HepG2 (cell line): Measurements from ENCODE around the gene PSENEN. TPM values are rescaled to one million over a fixed set of nuclear protein-coding genes. Genes with fewer than 3 reads are reported as not detected.

ENCODE experiments used
- ATAC-seq: fragments of 200-7000 bp; cut with Tn5 transposase; 3 replicates; pipeline ENCODE4 v1.9.1; 2020; ENCODE audit warnings: mild to moderate bottlenecking, moderate library complexity
- BruUV-seq: library from RNA; stranded (reverse); fragments of 400-500 nt; replicated peaks from 2 replicates; lab custom pipeline; 2021; lab: Mats Ljungman, UMichigan
- CTCF ChIA-PET: fragments of 300-600 bp; formaldehyde crosslinking; extraction: SDS; loops from one replicate; lab custom pipeline; 2021; ENCODE audit warnings: low total read pairs, inconsistent platforms, low intra/inter-chr PET ratio; lab: Yijun Ruan, JAX
- POLR2A ChIA-PET: fragments of 350-600 bp; sonication (Branson Sonifier 250); formaldehyde crosslinking; loops from one replicate; lab custom pipeline; 2020; ENCODE audit warnings: antibody characterized with exemption, inconsistent platforms; lab: Yijun Ruan, JAX
- DNase-seq: peaks from one replicate; pipeline ENCODE4 v3.0.0-alpha.2; 2015; ENCODE audit warnings: low spot score
- FAIRE-seq: peaks from 3 replicates; lab custom pipeline; 2011; peaks lifted over from hg19 to GRCh38; lab: Jason Lieb, UNC
- H2AFZ ChIP-seq: one replicate; pipeline ENCODE4 v1.6.1; 2011; ENCODE audit warnings: low read length, inconsistent platforms
- H3K27ac ChIP-seq: fragments of 300-600 bp; 3 replicates; pipeline ENCODE4 v1.8.0; 2011; ENCODE audit warnings: mixed run types, mild to moderate bottlenecking, mixed read lengths, low read length, inconsistent platforms; ENCODE audit not compliant: insufficient read depth; ENCODE audit errors: extremely low read length
- H3K27me3 ChIP-seq, 2 experiments: fragments of 200-600 bp in 1 of 2; 2 replicates in 1 of 2; 3 replicates in 1 of 2; pipeline versions ENCODE4 v1.6.0 to v1.8.0; 2011; ENCODE audit warnings: low read length in 2 of 2, mild to moderate bottlenecking in 2 of 2, moderate library complexity in 2 of 2, inconsistent platforms in 1 of 2; ENCODE audit not compliant: insufficient read depth in 2 of 2, control insufficient read depth in 1 of 2
- H3K36me3 ChIP-seq, 2 experiments: fragments of 200-600 bp in 1 of 2; replicated peaks in 1 of 2; 2 replicates in 1 of 2; 3 replicates in 1 of 2; pipeline versions ENCODE4 v1.5.1 to v1.8.0; 2011; ENCODE audit warnings: low read length in 2 of 2, inconsistent platforms in 1 of 2; ENCODE audit not compliant: insufficient read depth in 2 of 2, control insufficient read depth in 1 of 2
- H3K4me1 ChIP-seq: 2 replicates; pipeline ENCODE4 v1.5.1; 2012; ENCODE audit warnings: low read length, inconsistent platforms; ENCODE audit not compliant: insufficient read depth
- H3K4me2 ChIP-seq: 2 replicates; pipeline ENCODE4 v1.6.0; 2011; ENCODE audit warnings: low read depth, low read length, inconsistent platforms
- H3K4me3 ChIP-seq, 3 experiments: fragments of 200-600 bp in 1 of 3; sonication (generic), shearing (Covaris generic) in 1 of 3; replicated peaks in 1 of 3; 2 replicates each; pipeline ENCODE4 v1.5.1; 2011 to 2016; ENCODE audit warnings: low read length in 3 of 3, inconsistent platforms in 2 of 3, low read depth in 2 of 3, mild to moderate bottlenecking in 2 of 3, control low read depth in 1 of 3, mixed read lengths in 1 of 3; ENCODE audit not compliant: insufficient read depth in 1 of 3
- H3K79me2 ChIP-seq: one replicate; pipeline ENCODE4 v1.6.1; 2011; ENCODE audit warnings: low read length, inconsistent platforms; ENCODE audit not compliant: insufficient read depth
- H3K9ac ChIP-seq: 2 replicates; pipeline ENCODE4 v1.6.0; 2011; ENCODE audit warnings: mild to moderate bottlenecking, low read depth, low read length, inconsistent platforms; ENCODE audit not compliant: insufficient read depth
- H3K9me3 ChIP-seq: 2 replicates; pipeline ENCODE4 v1.5.1; 2012; ENCODE audit warnings: mild to moderate bottlenecking, low read length
- H4K20me1 ChIP-seq: 2 replicates; pipeline ENCODE4 v1.6.0; 2011; ENCODE audit warnings: inconsistent platforms, mild to moderate bottlenecking, low read length, moderate library complexity; ENCODE audit not compliant: insufficient read depth
- ARHGAP35 ChIP-seq: sonication (generic); formaldehyde crosslinking; IDR thresholded peaks from 2 replicates; pipeline ENCODE4 v1.9.0; 2022; ENCODE audit warnings: mild to moderate bottlenecking, inconsistent platforms, moderate library complexity, missing genetic modification reagents, borderline replicate concordance
- ATF5 ChIP-seq: sonication (generic); formaldehyde crosslinking; IDR thresholded peaks from 2 replicates; pipeline ENCODE4 v1.4.0; 2020; ENCODE audit warnings: mild to moderate bottlenecking, low read depth, missing genetic modification reagents
- CBFB ChIP-seq: sonication (generic); formaldehyde crosslinking; IDR thresholded peaks from 2 replicates; pipeline ENCODE4 v1.4.0; 2020; ENCODE audit warnings: missing genetic modification reagents
- DPF2 ChIP-seq: sonication (generic); formaldehyde crosslinking; IDR thresholded peaks from 2 replicates; pipeline ENCODE4 v1.4.0; 2020; ENCODE audit warnings: mild to moderate bottlenecking, low read depth, missing genetic modification reagents, borderline replicate concordance
- HHEX ChIP-seq: IDR thresholded peaks from 2 replicates; pipeline ENCODE4 v1.6.1; 2016; ENCODE audit warnings: control low read depth
- HNRNPUL1 ChIP-seq: fragments of 200-400 bp; formaldehyde crosslinking; IDR thresholded peaks from 2 replicates; pipeline ENCODE4 v1.6.1; 2017; ENCODE audit warnings: low read depth, mild to moderate bottlenecking, low read length, moderate library complexity
- SIN3B ChIP-seq: fragments of 150-350 bp; IDR thresholded peaks from 2 replicates; pipeline ENCODE4 v1.6.1; 2014; ENCODE audit warnings: low read length
- ZBED4 ChIP-seq: sonication (generic); formaldehyde crosslinking; IDR thresholded peaks from 2 replicates; pipeline ENCODE4 v1.4.0; 2020; ENCODE audit warnings: missing genetic modification reagents, borderline replicate concordance
- ZBTB42 ChIP-seq: sonication (generic); formaldehyde crosslinking; IDR thresholded peaks from 2 replicates; pipeline ENCODE4 v1.5.0; 2020; ENCODE audit warnings: mild to moderate bottlenecking, missing genetic modification reagents
- ZNF597 ChIP-seq: sonication (generic); formaldehyde crosslinking; IDR thresholded peaks from 2 replicates; pipeline ENCODE4 v1.5.0; 2020; ENCODE audit warnings: missing genetic modification reagents
- ZNF616 ChIP-seq: sonication (generic); formaldehyde crosslinking; IDR thresholded peaks from 2 replicates; pipeline ENCODE4 v1.5.0; 2020; ENCODE audit warnings: low read depth, mild to moderate bottlenecking, missing genetic modification reagents
- WGBS: methylation state at CpG from one replicate; pipeline ENCODE4 v1.1.6; 2017; ENCODE audit warnings: low lambda C conversion rate; 5-methylcytosine and 5-hydroxymethylcytosine counted together
- in situ Hi-C: cut with HindIII; loops from 2 replicates; pipeline ENCODE4 v1.10.0; 2017; ENCODE audit warnings: low pct_unique_long_range_greater_than_20kb; ENCODE audit not compliant: extremely low pct_ligation_motif_present
- intact Hi-C: fragments of 100-400 bp; cut with micrococcal nuclease; formaldehyde crosslinking; loops from one replicate; pipeline ENCODE4 v1.10.0; 2022; ENCODE audit not compliant: unreplicated experiment
- polyA plus RNA-seq, 8 experiments: library from polyadenylated mRNA; depleted of rRNA in 3 of 8; stranded (reverse) in 7 of 8; unstranded in 1 of 8; fragments of >200 nt; fragmentation: Illumina TruSeq in 4 of 8; extraction: Trizol in 4 of 8; gene quantifications; 2 replicates each; pipeline versions ENCODE4 v1.2.1 to v1.2.3, GENCODE V29; 2011 to 2016; ENCODE audit warnings: low read depth in 4 of 8, missing spikeins in 1 of 8, mixed read lengths in 1 of 8; ENCODE audit not compliant: insufficient read depth in 1 of 8
- total RNA-seq, 5 experiments: library from RNA; depleted of rRNA; stranded (reverse); fragments of >200 nt; fragmentation: Illumina TruSeq; extraction: Trizol; gene quantifications; 2 replicates each; pipeline ENCODE4 v1.2.3, GENCODE V29; 2016; ENCODE audit warnings: low read depth in 1 of 5

PSENEN gene
- total and polyA plus RNA-seq, 2 of the 13 experiments (the other 11 are each of a cell fraction or from before 2014, with no cell fraction given) = 16.9 to 34.2 TPM

GRCh38 chr19:35787227-35787799 is 41.9 kb downstream of the PSENEN start (continued):
- TF ChIP-seq ATF5 (CRISPR knock-in tag) = no peak
- TF ChIP-seq DPF2 (CRISPR knock-in tag) = no peak
- TF ChIP-seq HHEX = no peak
- no peak for TF ChIP-seq ZNF597 (CRISPR knock-in tag)
- no peak for TF ChIP-seq CBFB (CRISPR knock-in tag)

GRCh38 chr19:35788205-35788960 is 42.9 kb downstream of the PSENEN start:
- CTCF ChIA-PET = no interaction called here
- H3K4me3 ChIP-seq = no peak overlapping the region
- no peak overlapping the region for H2AFZ ChIP-seq
- BruUV-seq = no TSS peak
- no peak for ATAC-seq
- POLR2A ChIA-PET = no interaction called here
- peaks cover 0 to 4% of the 10 kb centered on the region in 2 experiments; a peak in 3 of 5 replicates for H3K27me3 ChIP-seq
- H3K27ac ChIP-seq = no peak overlapping the region
- H4K20me1 ChIP-seq = no peaks in the 10 kb centered on the region
- no peak for FAIRE-seq
- no peaks in the 10 kb centered on the region for H3K36me3 ChIP-seq
- in situ Hi-C loops = no loop called here
- intact Hi-C loops = no loop called here
- no peak for DNase-seq
- no peaks in the 10 kb centered on the region for H3K9me3 ChIP-seq
- no peak overlapping the region for H3K4me2 ChIP-seq
- H3K4me1 ChIP-seq = peaks cover 45% of the 10 kb centered on the region
- no peak overlapping the region for H3K9ac ChIP-seq
- 72% methylated on average over 11 of the region's 12 CpGs for WGBS
- no peaks in the 10 kb centered on the region for H3K79me2 ChIP-seq
- TF ChIP-seq HNRNPUL1 (no peak), ZBED4 (CRISPR knock-in tag) (no peak), ZNF616 (CRISPR knock-in tag) (no peak), ZBTB42 (no peak), SIN3B (no peak), ARHGAP35 (CRISPR knock-in tag) (no peak)
